BLaER1 (cell line): ENCODE results near the gene ANKRD6.

Source experiments
- H3K27ac ChIP-seq: shearing (Covaris generic); formaldehyde crosslinking; 2 replicates; pipeline ENCODE4 v1.8.1; 2022
- H3K27me3 ChIP-seq: shearing (Covaris generic); formaldehyde crosslinking; 2 replicates; pipeline ENCODE4 v1.8.1; 2022
- H3K36me3 ChIP-seq: shearing (Covaris generic); formaldehyde crosslinking; 2 replicates; pipeline ENCODE4 v1.8.1; 2022
- H3K4me1 ChIP-seq: shearing (Covaris generic); formaldehyde crosslinking; 2 replicates; pipeline ENCODE4 v1.8.1; 2022
- H3K4me2 ChIP-seq: shearing (Covaris generic); formaldehyde crosslinking; 2 replicates; pipeline ENCODE4 v1.8.1; 2022
- H3K4me3 ChIP-seq: shearing (Covaris generic); formaldehyde crosslinking; 2 replicates; pipeline ENCODE4 v1.8.1; 2022
- H3K9ac ChIP-seq: shearing (Covaris generic); formaldehyde crosslinking; 2 replicates; pipeline ENCODE4 v1.8.1; 2022
- H3K9me3 ChIP-seq: shearing (Covaris generic); formaldehyde crosslinking; 2 replicates; pipeline ENCODE4 v1.8.1; 2022
- H4K20me1 ChIP-seq: shearing (Covaris generic); formaldehyde crosslinking; 2 replicates; pipeline ENCODE4 v1.8.1; 2022
- Cebpa-rat ChIP-seq: shearing (Covaris generic); IDR thresholded peaks from 2 replicates; pipeline ENCODE4 v1.8.1; 2022

The ANKRD6 gene

GRCh38 chr6:89604653-89605052 lies 171.7 kb downstream of the ANKRD6 start:
- H3K27ac ChIP-seq: no peak overlapping the region
- no peak overlapping the region for H3K9ac ChIP-seq
- H3K36me3 ChIP-seq: no peaks in the 10 kb centered on the region
- no peak overlapping the region for H3K4me3 ChIP-seq
- H3K4me1 ChIP-seq: no peaks in the 10 kb centered on the region
- no peaks in the 10 kb centered on the region for H3K9me3 ChIP-seq
- no peaks in the 10 kb centered on the region for H3K27me3 ChIP-seq
- no peak overlapping the region for H3K4me2 ChIP-seq
- TF ChIP-seq Cebpa-rat: no peak
- no peaks in the 10 kb centered on the region for H4K20me1 ChIP-seq

- H3K9ac ChIP-seq: no peak overlapping the region
- H3K27ac ChIP-seq: no peak overlapping the region
- H3K4me2 ChIP-seq: no peak overlapping the region
- no peaks in the 10 kb centered on the region for H4K20me1 ChIP-seq
- TF ChIP-seq Cebpa-rat: no peak
- H3K4me3 ChIP-seq: no peak overlapping the region
- peaks cover under 1% of the 10 kb centered on the region; the same call in 1 of the 2 replicates for H3K4me1 ChIP-seq
- no peaks in the 10 kb centered on the region for H3K36me3 ChIP-seq
- no peaks in the 10 kb centered on the region for H3K27me3 ChIP-seq
- no peaks in the 10 kb centered on the region for H3K9me3 ChIP-seq
These were observed 172.9 kb downstream of the ANKRD6 start for GRCh38 chr6:89605861-89606260.

GRCh38 chr6:89610149-89610642 lies 177.2 kb downstream of the ANKRD6 start:
- Histone ChIP-seq H3K9ac (no peak overlapping the region), H3K4me2 (no peak overlapping the region), H3K27me3 (no peaks in the 10 kb centered on the region), H4K20me1 (no peaks in the 10 kb centered on the region), H3K4me3 (no peak overlapping the region), H3K4me1 (peaks cover 15% of the 10 kb centered on the region), H3K9me3 (no peaks in the 10 kb centered on the region), H3K36me3 (no peaks in the 10 kb centered on the region), H3K27ac (no peak overlapping the region)
- TF ChIP-seq Cebpa-rat: no peak

GRCh38 chr6:89611666-89612065 lies 178.7 kb downstream of the ANKRD6 start:
- Histone ChIP-seq H4K20me1 (no peaks in the 10 kb centered on the region), H3K36me3 (no peaks in the 10 kb centered on the region), H3K4me3 (no peak overlapping the region), H3K4me1 (peaks cover 15% of the 10 kb centered on the region), H3K27me3 (no peaks in the 10 kb centered on the region), H3K27ac (no peak overlapping the region), H3K4me2 (peak overlapping the region; percentile 48), H3K9me3 (no peaks in the 10 kb centered on the region), H3K9ac (no peak overlapping the region)
- TF ChIP-seq Cebpa-rat: no peak

GRCh38 chr6:89612121-89612520 lies 179.2 kb downstream of the ANKRD6 start:
- no peak for TF ChIP-seq Cebpa-rat
- H3K4me2 ChIP-seq: peak overlapping the region; percentile 48
- no peaks in the 10 kb centered on the region for H4K20me1 ChIP-seq
- no peaks in the 10 kb centered on the region for H3K27me3 ChIP-seq
- H3K27ac ChIP-seq: no peak overlapping the region
- no peak overlapping the region for H3K4me3 ChIP-seq
- H3K9ac ChIP-seq: no peak overlapping the region
- H3K9me3 ChIP-seq: no peaks in the 10 kb centered on the region
- peaks cover 15% of the 10 kb centered on the region for H3K4me1 ChIP-seq
- no peaks in the 10 kb centered on the region for H3K36me3 ChIP-seq

- no peak for TF ChIP-seq Cebpa-rat
- no peaks in the 10 kb centered on the region for H3K9me3 ChIP-seq
- no peak overlapping the region for H3K9ac ChIP-seq
These were observed 180.8 kb downstream of the ANKRD6 start for GRCh38 chr6:89613790-89614189.

GRCh38 chr6:89615882-89616281 lies 182.9 kb downstream of the ANKRD6 start:
- Histone ChIP-seq H3K4me3 (no peak overlapping the region), H3K9ac (no peak overlapping the region), H3K27ac (no peak overlapping the region), H4K20me1 (no peaks in the 10 kb centered on the region), H3K4me1 (peaks cover 14% of the 10 kb centered on the region), H3K9me3 (no peaks in the 10 kb centered on the region), H3K4me2 (no peak overlapping the region), H3K27me3 (no peaks in the 10 kb centered on the region), H3K36me3 (no peaks in the 10 kb centered on the region)
- TF ChIP-seq Cebpa-rat: no peak

More at GRCh38 chr6:89613790-89614189, 180.8 kb downstream of the ANKRD6 start:
- Histone ChIP-seq H3K4me3 (no peak overlapping the region), H4K20me1 (no peaks in the 10 kb centered on the region), H3K36me3 (no peaks in the 10 kb centered on the region), H3K4me1 (peaks cover 15% of the 10 kb centered on the region), H3K4me2 (no peak overlapping the region), H3K27ac (no peak overlapping the region), H3K27me3 (no peaks in the 10 kb centered on the region)

- H3K9ac ChIP-seq: no peak overlapping the region
- H3K4me2 ChIP-seq: no peak overlapping the region
- H3K27ac ChIP-seq: no peak overlapping the region
- H3K4me1 ChIP-seq: peaks cover 8% of the 10 kb centered on the region
- H3K4me3 ChIP-seq: no peak overlapping the region
- H4K20me1 ChIP-seq: no peaks in the 10 kb centered on the region
- no peaks in the 10 kb centered on the region for H3K9me3 ChIP-seq
- H3K27me3 ChIP-seq: no peaks in the 10 kb centered on the region
- H3K36me3 ChIP-seq: no peaks in the 10 kb centered on the region
- no peak for TF ChIP-seq Cebpa-rat
These were observed 183.6 kb downstream of the ANKRD6 start for GRCh38 chr6:89616531-89616930.

- H3K36me3 ChIP-seq: no peaks in the 10 kb centered on the region
- no peak overlapping the region for H3K4me3 ChIP-seq
- H3K27me3 ChIP-seq: no peaks in the 10 kb centered on the region
- H3K27ac ChIP-seq: no peak overlapping the region
- no peaks in the 10 kb centered on the region for H4K20me1 ChIP-seq
- H3K4me1 ChIP-seq: no peaks in the 10 kb centered on the region
- no peak overlapping the region for H3K9ac ChIP-seq
- TF ChIP-seq Cebpa-rat: no peak
- H3K4me2 ChIP-seq: no peak overlapping the region
- no peaks in the 10 kb centered on the region for H3K9me3 ChIP-seq
These were observed 185.1 kb downstream of the ANKRD6 start for GRCh38 chr6:89618026-89618425.

- H3K4me1 ChIP-seq: no peaks in the 10 kb centered on the region
- no peak overlapping the region for H3K27ac ChIP-seq
- no peaks in the 10 kb centered on the region for H4K20me1 ChIP-seq
- no peak for TF ChIP-seq Cebpa-rat
- no peak overlapping the region for H3K4me2 ChIP-seq
- H3K36me3 ChIP-seq: no peaks in the 10 kb centered on the region
- H3K9ac ChIP-seq: no peak overlapping the region
- H3K9me3 ChIP-seq: no peaks in the 10 kb centered on the region
- H3K27me3 ChIP-seq: no peaks in the 10 kb centered on the region
- no peak overlapping the region for H3K4me3 ChIP-seq
These were observed 186.6 kb downstream of the ANKRD6 start for GRCh38 chr6:89619567-89619966.

GRCh38 chr6:89623749-89624148 lies 190.8 kb downstream of the ANKRD6 start:
- no peak overlapping the region for H3K4me2 ChIP-seq
- H3K27me3 ChIP-seq: no peaks in the 10 kb centered on the region
- H3K9me3 ChIP-seq: no peaks in the 10 kb centered on the region
- no peak overlapping the region for H3K27ac ChIP-seq
- no peak overlapping the region for H3K9ac ChIP-seq
- TF ChIP-seq Cebpa-rat: no peak
- H3K4me1 ChIP-seq: no peaks in the 10 kb centered on the region
- no peak overlapping the region for H3K4me3 ChIP-seq
- H3K36me3 ChIP-seq: no peaks in the 10 kb centered on the region
- no peaks in the 10 kb centered on the region for H4K20me1 ChIP-seq
